ENCODE measurements around the gene HS6ST2. TPM values are rescaled to one million over a fixed set of nuclear protein-coding genes. Genes with fewer than 3 reads are reported as not detected.

HS6ST2 gene
- total RNA-seq, 1 experiment from 2014 or later: 0.26 TPM

- H3K36me3 ChIP-seq (ENCODE audit: control insufficient read depth, insufficient read depth, low read length): no peaks in the 10 kb centered on the region
- BruUV-seq (replicated peaks): no TSS peak
- ChIA-PET CTCF (no interaction called here), POLR2A (no interaction called here)
- in situ Hi-C loops (cut with HindIII; ENCODE audit: low pct_unique_long_range_greater_than_20kb, low sequenced_read_pairs) (no loop called here), intact Hi-C loops (cut with micrococcal nuclease; ENCODE audit: unreplicated experiment) (no loop called here)
- H3K27ac ChIP-seq (ENCODE audit: low read length): no peak overlapping the region
- no peaks in the 10 kb centered on the region for H3K9me3 ChIP-seq (ENCODE audit: control insufficient read depth, insufficient read depth, low read depth, low read length)
- TF ChIP-seq SIN3A (IDR thresholded peaks at IDR 0.05; ENCODE audit: borderline replicate concordance, insufficient read depth, low read depth, low read length): no peak
- no peak for TF ChIP-seq TCF7L2 (IDR thresholded peaks at IDR 0.05; ENCODE audit: low read depth, low read length)
- TF ChIP-seq REST (IDR thresholded peaks at IDR 0.05; ENCODE audit: insufficient read depth in 1 of 2, low read depth in 2 of 2, low read length in 1 of 2): no peak
- no peak for TF ChIP-seq POLR2AphosphoS5 (IDR thresholded peaks at IDR 0.05; ENCODE audit: low read depth, low read length)
- no peak for TF ChIP-seq CTCF (IDR thresholded peaks at IDR 0.05)
- H3K27me3 ChIP-seq (ENCODE audit: control insufficient read depth, insufficient read depth, low read length): no peaks in the 10 kb centered on the region
- H3K4me1 ChIP-seq (ENCODE audit: control insufficient read depth, insufficient read depth, low read length): no peaks in the 10 kb centered on the region
- no peak overlapping the region for H3K4me3 ChIP-seq (ENCODE audit: low read depth in 2 of 2, low read length in 2 of 2)
- no peak for ATAC-seq
- DNase-seq (ENCODE audit: low read depth, low spot score): no peak
These were observed 148.8 kb downstream of the HS6ST2 start for GRCh38 chrX:132809581-132809980.

- no TSS peak for BruUV-seq (replicated peaks)
- CTCF ChIA-PET: no interaction called here
- in situ Hi-C loops (cut with HindIII; ENCODE audit: low pct_unique_long_range_greater_than_20kb, low sequenced_read_pairs): no loop called here
These were observed 150.9 kb downstream of the HS6ST2 start for GRCh38 chrX:132807411-132808030.

More at GRCh38 chrX:132807411-132808030, 150.9 kb downstream of the HS6ST2 start:
- H3K27me3 ChIP-seq (ENCODE audit: control insufficient read depth, insufficient read depth, low read length): no peaks in the 10 kb centered on the region
- intact Hi-C loops (cut with micrococcal nuclease; ENCODE audit: unreplicated experiment): no loop called here
- no peaks in the 10 kb centered on the region for H3K4me1 ChIP-seq (ENCODE audit: control insufficient read depth, insufficient read depth, low read length)
- ATAC-seq: no peak
- TF ChIP-seq TCF7L2 (IDR thresholded peaks at IDR 0.05; ENCODE audit: low read depth, low read length) (no peak), CTCF (IDR thresholded peaks at IDR 0.05) (no peak)
- no peak overlapping the region for H3K4me3 ChIP-seq (ENCODE audit: low read depth in 2 of 2, low read length in 2 of 2)
- no peaks in the 10 kb centered on the region for H3K36me3 ChIP-seq (ENCODE audit: control insufficient read depth, insufficient read depth, low read length)
- POLR2A ChIA-PET: interaction anchor here (0.7 kb wide), 1 partner anchor 418 kb away, joined by 4 read pairs; no protein-coding TSS in a partner anchor
- H3K27ac ChIP-seq (ENCODE audit: low read length): no peak overlapping the region
- no peak for DNase-seq (ENCODE audit: low read depth, low spot score)
- no peaks in the 10 kb centered on the region for H3K9me3 ChIP-seq (ENCODE audit: control insufficient read depth, insufficient read depth, low read depth, low read length)
